ENCODE data around the gene SETD7. TPM values are rescaled to one million over a fixed set of nuclear protein-coding genes. Genes with fewer than 3 reads are reported as not detected.

Gene SETD7
- total RNA-seq, 1 experiment from 2014 or later: 41.6 TPM

DNA sequence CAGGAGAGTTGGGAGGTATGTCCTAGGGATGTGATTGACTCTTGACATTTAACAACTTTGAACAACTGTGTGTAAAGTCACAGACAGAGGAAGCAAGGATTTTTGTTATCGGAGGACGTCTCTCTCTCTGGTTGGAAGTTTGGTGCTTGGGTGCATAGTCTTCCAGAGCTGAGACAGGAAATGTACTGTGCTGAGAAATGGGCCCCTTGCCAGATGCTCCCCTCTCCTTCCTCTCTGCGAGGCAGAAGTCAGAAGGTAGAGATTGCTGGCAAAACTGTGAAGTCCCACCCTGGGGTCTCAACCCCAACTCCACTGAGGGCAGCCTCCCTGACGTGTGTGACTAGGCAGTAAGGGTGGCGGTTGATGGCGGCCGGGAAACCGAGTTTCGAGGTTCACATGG lies 49.2 kb downstream of the SETD7 start (continued):
- TF ChIP-seq, protein P1, sequence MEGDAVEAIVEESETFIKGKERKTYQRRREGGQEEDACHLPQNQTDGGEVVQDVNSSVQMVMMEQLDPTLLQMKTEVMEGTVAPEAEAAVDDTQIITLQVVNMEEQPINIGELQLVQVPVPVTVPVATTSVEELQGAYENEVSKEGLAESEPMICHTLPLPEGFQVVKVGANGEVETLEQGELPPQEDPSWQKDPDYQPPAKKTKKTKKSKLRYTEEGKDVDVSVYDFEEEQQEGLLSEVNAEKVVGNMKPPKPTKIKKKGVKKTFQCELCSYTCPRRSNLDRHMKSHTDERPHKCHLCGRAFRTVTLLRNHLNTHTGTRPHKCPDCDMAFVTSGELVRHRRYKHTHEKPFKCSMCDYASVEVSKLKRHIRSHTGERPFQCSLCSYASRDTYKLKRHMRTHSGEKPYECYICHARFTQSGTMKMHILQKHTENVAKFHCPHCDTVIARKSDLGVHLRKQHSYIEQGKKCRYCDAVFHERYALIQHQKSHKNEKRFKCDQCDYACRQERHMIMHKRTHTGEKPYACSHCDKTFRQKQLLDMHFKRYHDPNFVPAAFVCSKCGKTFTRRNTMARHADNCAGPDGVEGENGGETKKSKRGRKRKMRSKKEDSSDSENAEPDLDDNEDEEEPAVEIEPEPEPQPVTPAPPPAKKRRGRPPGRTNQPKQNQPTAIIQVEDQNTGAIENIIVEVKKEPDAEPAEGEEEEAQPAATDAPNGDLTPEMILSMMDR (IDR thresholded peaks at IDR 0.05 in 2 of 3, conservative IDR thresholded peaks at IDR 0.05 in 1 of 3; ENCODE audit: borderline replicate concordance in 1 of 3, insufficient read depth in 1 of 3, low read depth in 2 of 3, low read length in 2 of 3): no peak

GRCh38 chr4:139503622-139504166 lies 52.3 kb downstream of the SETD7 start:
- no peak overlapping the region for H3K9ac ChIP-seq (ENCODE audit: low read length)
- intact Hi-C loops (cut with micrococcal nuclease): no loop called here
- BruUV-seq (replicated peaks): no TSS peak

More at GRCh38 chr4:139503622-139504166, 52.3 kb downstream of the SETD7 start:
- Histone ChIP-seq H3K27me3 (ENCODE audit: insufficient read depth, low read length) (no peaks in the 10 kb centered on the region), H2AFZ (ENCODE audit: low read depth, low read length, poor library complexity, severe bottlenecking) (no peak overlapping the region), H3K4me1 (ENCODE audit: control insufficient read depth in 1 of 2, insufficient read depth in 2 of 2, low read length in 2 of 2) (no peaks in the 10 kb centered on the region), H3K79me2 (ENCODE audit: insufficient read depth, low read length) (no peaks in the 10 kb centered on the region), H3K4me3 (replicated peaks in 1 of 2; ENCODE audit: low read depth in 1 of 2, low read length in 2 of 2) (no peak overlapping the region), H3K9me3 (ENCODE audit: control insufficient read depth in 1 of 2, insufficient read depth in 1 of 2, low read depth in 1 of 2, low read length in 2 of 2) (no peaks in the 10 kb centered on the region), H3K36me3 (ENCODE audit: control insufficient read depth in 1 of 2, insufficient read depth in 2 of 2, low read length in 2 of 2) (no peaks in the 10 kb centered on the region), H3K27ac (ENCODE audit: low read depth, low read length) (no peak overlapping the region), H3K9me2 (ENCODE audit: insufficient read depth) (no peaks in the 10 kb centered on the region), H4K20me1 (ENCODE audit: insufficient read depth) (no peaks in the 10 kb centered on the region), H3K4me2 (ENCODE audit: low read length) (no peak overlapping the region)
- ChIA-PET RAD21 (ENCODE audit: low non-redundant PET in 1 of 2, low total read pairs in 2 of 2, uncharacterized antibody in 2 of 2, unreplicated experiment in 2 of 2) (no interaction called here), CTCF (no interaction called here), POLR2A (interaction anchor here (1.2 kb wide), 1 partner anchor 16 kb away, joined by 3 read pairs; no protein-coding TSS in a partner anchor)
- DNase-seq (ENCODE audit: low read depth, low spot score) (no peak), ATAC-seq (no peak)
- TF ChIP-seq EZH2phosphoT487 (IDR thresholded peaks at IDR 0.05; ENCODE audit: borderline replicate concordance) (no peak), ELF1 (IDR thresholded peaks at IDR 0.05; ENCODE audit: borderline replicate concordance, low read depth) (no peak), POLR2AphosphoS5 (IDR thresholded peaks at IDR 0.05; ENCODE audit: low read depth, low read length) (no peak), RAD21 (IDR thresholded peaks at IDR 0.05; ENCODE audit: low read depth) (no peak), EGR1 (IDR thresholded peaks at IDR 0.05; ENCODE audit: low read depth) (no peak), ZFX (IDR thresholded peaks at IDR 0.05) (no peak), FOSL1 (IDR thresholded peaks at IDR 0.05; ENCODE audit: low read depth) (no peak), ATF3 (IDR thresholded peaks at IDR 0.05) (no peak), SP1 (IDR thresholded peaks at IDR 0.05; ENCODE audit: low read depth) (no peak), CBX3 (IDR thresholded peaks at IDR 0.05; ENCODE audit: low read depth) (no peak), JUND (IDR thresholded peaks at IDR 0.05) (no peak), EZH2 (IDR thresholded peaks at IDR 0.05) (no peak), SIN3A (IDR thresholded peaks at IDR 0.05; ENCODE audit: low read depth) (no peak), TCF7L2 (IDR thresholded peaks at IDR 0.05; ENCODE audit: borderline replicate concordance, extremely low read depth, insufficient read depth, insufficient read length) (no peak), REST (IDR thresholded peaks at IDR 0.05; ENCODE audit: low read depth) (no peak)
- TF ChIP-seq, protein P2, sequence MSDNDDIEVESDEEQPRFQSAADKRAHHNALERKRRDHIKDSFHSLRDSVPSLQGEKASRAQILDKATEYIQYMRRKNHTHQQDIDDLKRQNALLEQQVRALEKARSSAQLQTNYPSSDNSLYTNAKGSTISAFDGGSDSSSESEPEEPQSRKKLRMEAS (IDR thresholded peaks at IDR 0.05): no peak

All from HCT116 (cell line).